Measurements from ENCODE around the gene DNAAF5. TPM values are rescaled to one million over a fixed set of nuclear protein-coding genes. Genes with fewer than 3 reads are reported as not detected.

Gene DNAAF5
- total and polyA plus RNA-seq, 2 of the 4 experiments (the other 2 are of a cell fraction): 12.4 to 32.6 TPM

DNA sequence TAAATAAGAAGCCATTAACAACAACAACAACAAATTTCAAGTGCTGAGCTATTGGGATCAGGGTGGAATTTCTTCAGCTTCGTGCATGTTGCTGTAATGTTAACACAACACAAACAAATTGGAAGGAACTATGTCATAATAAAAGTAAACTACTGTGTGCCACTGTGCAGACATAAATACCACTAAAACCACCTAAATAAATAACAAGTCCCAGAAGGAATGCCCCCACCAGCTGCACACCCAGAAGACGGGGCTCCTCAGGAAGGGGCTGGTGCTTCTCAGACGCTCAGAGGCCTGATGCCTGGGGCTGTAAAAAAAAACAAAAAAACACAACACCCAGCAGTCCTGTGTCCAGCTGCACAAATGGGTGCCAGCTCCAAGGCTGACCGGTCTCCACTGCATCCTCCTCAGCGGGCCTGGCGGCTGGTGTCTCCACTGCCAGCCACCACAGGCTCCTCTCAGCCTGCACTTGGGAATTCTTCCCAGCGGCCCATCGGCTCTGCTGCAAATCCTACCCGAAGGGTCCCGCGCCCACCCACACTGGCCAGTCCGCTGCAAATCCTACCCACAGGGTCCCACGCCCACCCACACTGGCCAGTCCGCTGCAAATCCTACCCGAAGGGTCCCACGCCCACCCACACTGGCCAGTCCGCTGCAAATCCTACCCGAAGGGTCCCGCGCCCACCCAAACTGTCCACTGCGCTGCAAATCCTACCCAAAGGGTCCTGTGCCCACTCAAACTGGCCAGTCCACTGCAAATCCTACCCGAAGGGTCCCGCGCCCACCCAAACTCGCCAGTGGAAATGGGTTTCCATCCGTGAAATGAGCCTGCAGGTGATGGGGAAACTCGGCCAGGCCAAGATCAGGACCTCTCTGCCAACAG is 35.8 kb upstream of the DNAAF5 start:
- no peak overlapping the region for H2BK15ac ChIP-seq (ENCODE audit: low read depth, low read length)
- DNase-seq: peak; percentile 12
- dilution Hi-C loops (cut with HindIII; ENCODE audit: low sequenced_read_pairs, unreplicated experiment) (no loop called here), in situ Hi-C loops (cut with MboI; ENCODE audit: low sequenced_read_pairs) (no loop called here), intact Hi-C loops (cut with micrococcal nuclease) (no loop called here)
- H4K8ac ChIP-seq (ENCODE audit: low read depth in 2 of 2, low read length in 2 of 2): no peak overlapping the region
- H3K9me3 ChIP-seq (ENCODE audit: control insufficient read depth, insufficient read depth, low read length): peaks cover 16% of the 10 kb centered on the region
- no peak overlapping the region for H2AK9ac ChIP-seq (replicated peaks; ENCODE audit: low read depth, low read length, poor library complexity)
- H3K9me1 ChIP-seq (ENCODE audit: insufficient read depth, low read length): no peaks in the 10 kb centered on the region
- WGBS, 2 experiments (ENCODE audit: extremely low coverage in 2 of 2, insufficient read length in 1 of 2): 87% methylated on average over 13 of the region's 27 CpGs; no CpG with 5 or more reads in 1 of the 2 experiments
- no peaks in the 10 kb centered on the region for H3K27me3 ChIP-seq (ENCODE audit: control insufficient read depth, insufficient read depth, low read length)
- H3K23ac ChIP-seq (ENCODE audit: low read depth, low read length): no peak overlapping the region
- no peak overlapping the region for H3K9ac ChIP-seq (ENCODE audit: low read depth, low read length)
- H3K4me3 ChIP-seq (ENCODE audit: insufficient read depth, low read depth, low read length): no peak overlapping the region
- no peak overlapping the region for H4K91ac ChIP-seq (ENCODE audit: insufficient read depth, low read depth, low read length)
- H2BK20ac ChIP-seq (ENCODE audit: low read depth, low read length): no peak overlapping the region
- no peak overlapping the region for H3K14ac ChIP-seq (replicated peaks; ENCODE audit: low read depth, low read length)
- peak; percentile 68 for ATAC-seq (ENCODE audit: low read depth)
- H4K20me1 ChIP-seq (ENCODE audit: insufficient read depth, low read length): no peaks in the 10 kb centered on the region
- no peak overlapping the region for H3K56ac ChIP-seq (ENCODE audit: extremely low read depth, insufficient read depth, low read length)
- no peak overlapping the region for H2AK5ac ChIP-seq (ENCODE audit: low read depth, low read length)
- no peak overlapping the region for H4K5ac ChIP-seq (ENCODE audit: low read depth, low read length)
- no peak overlapping the region for H3K4ac ChIP-seq (ENCODE audit: low read depth, low read length)
- H2BK120ac ChIP-seq (ENCODE audit: low read depth, low read length): no peak overlapping the region
- CTCF ChIA-PET: no interaction called here
- H3K36me3 ChIP-seq (ENCODE audit: control insufficient read depth, insufficient read depth, low read length): no peaks in the 10 kb centered on the region
- no peak overlapping the region for H2AFZ ChIP-seq (replicated peaks; ENCODE audit: low read length, poor library complexity)
- H2BK5ac ChIP-seq (ENCODE audit: low read depth, low read length, poor library complexity, severe bottlenecking): no peak overlapping the region
- TF ChIP-seq RAD21 (IDR thresholded peaks at IDR 0.05; ENCODE audit: low read length): no peak
- no peak for TF ChIP-seq NFE2L2 (IDR thresholded peaks at IDR 0.05; ENCODE audit: low read depth, low read length)
- TF ChIP-seq MAZ (IDR thresholded peaks at IDR 0.05; ENCODE audit: borderline replicate concordance, low read depth, low read length): no peak
- TF ChIP-seq FOS (IDR thresholded peaks at IDR 0.05; ENCODE audit: low read depth, low read length): no peak
- TF ChIP-seq USF2 (IDR thresholded peaks at IDR 0.05; ENCODE audit: low read depth, low read length): no peak
- TF ChIP-seq CTCF (conservative IDR thresholded peaks at IDR 0.05; ENCODE audit: low read depth, low read length): no peak
- no peak for TF ChIP-seq POLR2A (IDR thresholded peaks at IDR 0.05; ENCODE audit: low read depth, low read length)
- POLR2A ChIA-PET (ENCODE audit: unreplicated experiment): no interaction called here
- H3K4me2 ChIP-seq (ENCODE audit: low read depth, low read length): no peak overlapping the region
- peaks cover 4% of the 10 kb centered on the region; the same call in 1 of the 2 replicates for H3K4me1 ChIP-seq (ENCODE audit: control insufficient read depth, insufficient read depth, low read length)
- no peak overlapping the region for H3K18ac ChIP-seq (ENCODE audit: low read depth, low read length)
- H3K27ac ChIP-seq (ENCODE audit: insufficient read depth, low read length): no peak overlapping the region
- BruUV-seq (replicated peaks): no TSS peak
- H3K79me1 ChIP-seq (ENCODE audit: low read depth in 1 of 2, low read length in 2 of 2): no peaks in the 10 kb centered on the region
